Peyer's patch (tissue), 4 donors: Measurements from ENCODE around the gene DVL2. TPM values are rescaled to one million over a fixed set of nuclear protein-coding genes. Genes with fewer than 3 reads are reported as not detected.

Source experiments
- DNase-seq, 3 donors: peaks; one replicate each; pipeline ENCODE4 v3.0.0-alpha.2; 2017 to 2019
- H3K27ac ChIP-seq, 4 donors: fragments of 200-600 bp; sonication (generic); one replicate each; pipeline ENCODE4 v1.5.1; 2016 to 2019
- H3K27me3 ChIP-seq, 2 donors: fragments of 200-600 bp; sonication (generic); one replicate each; pipeline ENCODE4 v1.5.1; 2019
- H3K36me3 ChIP-seq, 3 donors: fragments of 200-600 bp; sonication (generic); one replicate each; pipeline ENCODE4 v1.5.1; 2016 to 2019
- H3K4me1 ChIP-seq, 4 donors: fragments of 200-600 bp; sonication (generic); one replicate each; pipeline ENCODE4 v1.5.1; 2016 to 2019
- H3K4me3 ChIP-seq, 4 donors: fragments of 200-600 bp; sonication (generic); 1 replicate in 3 of 4; 2 replicates in 1 of 4; pipeline ENCODE4 v1.5.1; 2016 to 2019; ENCODE audit warnings: mild to moderate bottlenecking in 1 of 4
- H3K9me3 ChIP-seq, 4 donors: fragments of 200-600 bp; sonication (generic); one replicate each; pipeline ENCODE4 v1.5.1; 2016 to 2019; ENCODE audit warnings: mild to moderate bottlenecking in 1 of 4
- POLR2A ChIP-seq, 2 donors: fragments of 450-650 bp; IDR thresholded peaks; one replicate each; pipeline ENCODE4 v1.5.1; 2017; ENCODE audit warnings: antibody characterized with exemption in 2 of 2, mild to moderate bottlenecking in 2 of 2, moderate library complexity in 2 of 2
- total RNA-seq, 4 donors: library from RNA; depleted of rRNA; stranded (reverse); fragments of >200 nt; gene quantifications; one replicate each; pipeline ENCODE4 v1.1.0, GENCODE V29; 2016
- TF ChIP-seq, protein P1 (sequence below), 6 experiments: fragments of 450-650 bp in 4 of 6; fragments of 200-600 bp in 2 of 6; sonication (generic) in 1 of 6; IDR thresholded peaks; one replicate each; pipeline ENCODE4 v1.5.1; 2017 to 2019; ENCODE audit warnings: antibody characterized with exemption in 6 of 6, mild to moderate bottlenecking in 3 of 6, moderate library complexity in 1 of 6

Gene DVL2
- total RNA-seq, 4 donors from 2014 or later: 42.1 to 61.9 (median 50.1) TPM

DNA sequence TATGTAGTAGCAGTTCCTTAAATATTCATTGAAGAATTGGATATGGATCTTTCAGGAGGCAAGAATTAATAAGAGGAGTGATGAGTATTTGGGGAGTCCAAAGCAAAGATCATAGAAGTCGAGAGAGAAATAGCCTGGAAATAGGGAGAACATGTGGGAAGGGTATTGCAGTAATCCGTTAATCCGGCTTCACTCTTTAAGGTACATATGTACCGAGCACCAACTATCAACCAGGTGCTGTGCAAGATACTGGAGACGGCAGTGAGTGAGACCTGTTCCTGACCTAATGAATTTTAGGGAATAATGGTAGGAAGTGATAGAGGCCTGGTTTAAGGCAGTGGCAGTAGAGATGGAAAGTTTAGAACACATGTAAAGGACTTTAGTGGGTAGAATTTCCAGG lies 18.8 kb upstream of the DVL2 start:
- peak overlapping the region; percentile 98 to 100 (median 98) for H3K27ac ChIP-seq
- TF ChIP-seq, protein P1, sequence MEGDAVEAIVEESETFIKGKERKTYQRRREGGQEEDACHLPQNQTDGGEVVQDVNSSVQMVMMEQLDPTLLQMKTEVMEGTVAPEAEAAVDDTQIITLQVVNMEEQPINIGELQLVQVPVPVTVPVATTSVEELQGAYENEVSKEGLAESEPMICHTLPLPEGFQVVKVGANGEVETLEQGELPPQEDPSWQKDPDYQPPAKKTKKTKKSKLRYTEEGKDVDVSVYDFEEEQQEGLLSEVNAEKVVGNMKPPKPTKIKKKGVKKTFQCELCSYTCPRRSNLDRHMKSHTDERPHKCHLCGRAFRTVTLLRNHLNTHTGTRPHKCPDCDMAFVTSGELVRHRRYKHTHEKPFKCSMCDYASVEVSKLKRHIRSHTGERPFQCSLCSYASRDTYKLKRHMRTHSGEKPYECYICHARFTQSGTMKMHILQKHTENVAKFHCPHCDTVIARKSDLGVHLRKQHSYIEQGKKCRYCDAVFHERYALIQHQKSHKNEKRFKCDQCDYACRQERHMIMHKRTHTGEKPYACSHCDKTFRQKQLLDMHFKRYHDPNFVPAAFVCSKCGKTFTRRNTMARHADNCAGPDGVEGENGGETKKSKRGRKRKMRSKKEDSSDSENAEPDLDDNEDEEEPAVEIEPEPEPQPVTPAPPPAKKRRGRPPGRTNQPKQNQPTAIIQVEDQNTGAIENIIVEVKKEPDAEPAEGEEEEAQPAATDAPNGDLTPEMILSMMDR (IDR thresholded peaks at IDR 0.05): no peak
- TF ChIP-seq POLR2A (IDR thresholded peaks at IDR 0.05): no peak

DNA sequence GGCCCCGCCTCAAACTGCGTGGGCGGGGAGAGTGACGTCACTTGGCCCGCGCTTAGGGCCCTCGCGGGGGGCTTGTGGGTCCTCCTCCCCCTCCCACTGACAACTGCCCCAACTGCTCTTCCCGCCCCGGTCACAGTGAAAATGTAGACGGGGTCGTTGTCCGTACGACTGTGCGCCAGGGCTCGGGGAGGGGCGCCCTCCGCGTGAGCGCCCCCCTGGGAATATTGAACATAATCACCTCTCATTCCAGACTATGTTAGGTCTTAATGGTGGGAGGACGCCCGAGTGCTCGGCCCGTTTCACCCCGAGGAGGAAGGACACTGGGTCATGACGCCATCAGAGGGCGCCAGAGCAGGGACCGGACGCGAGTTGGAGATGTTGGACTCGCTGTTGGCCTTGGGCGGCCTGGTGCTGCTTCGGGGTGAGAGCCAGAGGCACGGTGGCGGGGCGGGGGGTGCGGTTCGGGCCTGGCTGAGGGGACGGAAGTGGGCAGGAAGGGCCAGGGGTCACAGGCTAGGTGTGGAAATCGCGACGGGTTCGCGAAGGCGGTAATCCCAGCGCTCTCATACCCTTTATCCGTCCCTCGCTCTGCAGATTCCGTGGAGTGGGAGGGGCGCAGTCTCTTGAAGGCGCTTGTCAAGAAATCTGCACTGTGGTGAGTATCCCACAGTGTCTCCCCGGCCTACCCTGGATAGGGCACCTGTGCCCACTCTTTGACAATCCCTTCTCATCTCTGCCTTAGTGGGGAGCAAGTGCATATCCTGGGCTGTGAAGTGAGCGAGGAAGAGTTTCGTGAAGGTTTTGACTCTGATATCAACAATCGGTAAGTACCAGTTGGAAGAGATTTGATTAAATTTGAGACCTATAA lies 18.1 kb upstream of the DVL2 start, which contains the start of gene ELP5:
ELP5 (plus strand) TSS at position 40 of the 868 bp plus-strand sequence; CDS start at position 376, 336 bp downstream.
- peaks cover 0 to 30% (median 0%) of the 10 kb centered on the region in 3 donors for H3K36me3 ChIP-seq
- peak within 1 kb of the TSS; percentile 82 to 100 (median 88) for H3K4me3 ChIP-seq
- H3K4me1 ChIP-seq: peaks cover 0 to 37% (median 16%) of the 10 kb centered on the region in 4 donors
- H3K27me3 ChIP-seq: no peaks in the 10 kb centered on the region
- peak; percentile 93 to 98 (median 97) for DNase-seq
- H3K27ac ChIP-seq: peak within 1 kb of the TSS; percentile 98 to 100 (median 98)
- H3K9me3 ChIP-seq: no peaks in the 10 kb centered on the region
- TF ChIP-seq POLR2A (IDR thresholded peaks at IDR 0.05): peak; percentile 66 to 77
- TF ChIP-seq, protein P1 (IDR thresholded peaks at IDR 0.05): peak in 5 of 6 experiments; percentile 22 to 54 (median 37)

More for the DNA sequence above, 18.8 kb upstream of the DVL2 start:
- Histone ChIP-seq H3K9me3 (no peaks in the 10 kb centered on the region), H3K36me3 (peaks cover 0 to 32% (median 0%) of the 10 kb centered on the region in 3 donors), H3K4me3 (peak overlapping the region; percentile 82 to 100 (median 88)), H3K27me3 (no peaks in the 10 kb centered on the region), H3K4me1 (peaks cover 0 to 37% (median 16%) of the 10 kb centered on the region in 4 donors)
- no peak for DNase-seq

DNA sequence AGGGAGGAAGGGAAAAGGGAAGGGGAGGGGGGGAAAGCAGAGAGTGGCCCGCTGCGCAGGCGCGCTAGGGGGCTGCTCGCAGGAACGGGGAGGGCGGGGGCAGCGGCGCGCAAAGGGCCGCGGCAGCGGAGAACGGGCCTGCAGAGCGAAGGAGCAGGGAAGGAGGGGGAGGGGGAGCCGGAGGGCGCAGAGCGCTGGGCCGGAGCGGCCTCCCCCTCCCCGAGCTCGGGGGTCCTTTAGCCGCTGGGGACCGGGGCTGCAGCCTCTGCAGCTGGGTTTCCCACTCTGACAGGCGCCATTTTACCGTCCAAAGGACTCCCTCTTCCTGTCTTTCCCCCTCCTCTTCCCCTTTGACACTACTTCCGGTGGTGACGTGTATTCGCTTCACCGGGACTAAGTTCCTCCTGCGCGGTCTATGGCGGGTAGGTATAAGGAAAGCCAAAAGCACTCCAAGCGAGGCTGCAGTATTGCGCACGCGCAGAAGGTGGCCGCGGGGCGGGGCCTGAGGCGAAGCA lies 17.4 kb upstream of the DVL2 start, which contains the start of gene CTDNEP1:
CTDNEP1 (minus strand) TSS at position 74 of the 515 bp plus-strand sequence. CDS start 438 bp downstream, outside the sequence.
- peaks cover 0 to 34% (median 16%) of the 10 kb centered on the region in 4 donors for H3K4me1 ChIP-seq
- no peaks in the 10 kb centered on the region for H3K27me3 ChIP-seq

DNA sequence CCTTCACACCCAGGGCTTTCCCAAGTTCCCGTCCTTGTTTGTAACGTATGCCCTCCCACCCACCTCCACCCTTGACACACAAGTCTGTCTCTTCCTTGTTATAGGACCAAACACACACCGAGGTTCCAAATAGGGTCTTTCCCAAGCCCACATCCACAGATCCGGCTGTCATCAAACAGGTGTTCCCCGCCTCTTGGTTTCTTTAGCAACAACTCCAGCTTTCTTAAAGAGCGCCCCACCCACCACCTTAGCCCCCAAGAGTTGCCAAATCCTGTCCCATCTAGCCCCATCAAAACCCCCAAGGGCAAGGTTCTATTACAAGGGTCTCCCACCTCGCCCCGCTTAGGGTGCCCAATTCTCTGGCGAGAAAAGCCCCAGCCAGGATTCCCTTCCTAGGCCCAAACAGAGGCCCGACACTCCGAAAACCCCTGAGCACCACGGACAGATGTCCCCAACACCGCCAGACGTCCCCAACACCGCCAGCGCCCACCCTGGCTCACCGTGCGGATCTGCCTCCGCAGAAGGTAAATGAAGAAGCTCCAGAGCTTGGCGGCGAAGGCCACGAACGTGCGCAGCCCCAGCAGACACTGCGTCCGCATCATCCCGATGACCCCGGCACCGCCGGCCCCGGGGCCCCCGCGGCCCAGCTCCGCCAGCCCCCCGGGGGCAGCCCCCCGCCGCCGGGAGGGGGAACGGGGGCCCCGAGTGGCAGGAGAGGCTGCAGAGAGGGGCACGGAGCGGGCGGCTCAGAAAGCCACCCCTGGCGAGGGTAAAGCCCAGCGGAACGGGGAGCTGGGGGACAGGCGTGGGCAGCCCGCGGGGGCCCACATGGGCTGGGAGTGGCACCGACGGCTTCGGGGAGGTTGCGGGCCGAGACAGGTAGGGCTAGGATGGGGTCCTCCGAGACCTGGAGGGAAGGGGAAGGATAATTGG lies 16.6 kb upstream of the DVL2 start:
- Histone ChIP-seq H3K27me3 (no peaks in the 10 kb centered on the region), H3K36me3 (peaks cover 0 to 30% (median 0%) of the 10 kb centered on the region in 3 donors), H3K9me3 (no peaks in the 10 kb centered on the region), H3K4me1 (peaks cover 0 to 33% (median 16%) of the 10 kb centered on the region in 4 donors), H3K27ac (peak overlapping the region; percentile 98 to 100 (median 98)), H3K4me3 (peak overlapping the region; percentile 82 to 100 (median 88))
- TF ChIP-seq, protein P1 (IDR thresholded peaks at IDR 0.05): no peak
- TF ChIP-seq POLR2A (IDR thresholded peaks at IDR 0.05): no peak
- no peak for DNase-seq

More for the DNA sequence above, 17.4 kb upstream of the DVL2 start, which contains the start of gene CTDNEP1:
- DNase-seq: peak; percentile 96 to 99 (median 98)
- H3K27ac ChIP-seq: peak within 1 kb of the TSS; percentile 98 to 100 (median 98)
- peak in 1 of 2 donors; percentile 78 for TF ChIP-seq POLR2A (IDR thresholded peaks at IDR 0.05)
- TF ChIP-seq, protein P1 (IDR thresholded peaks at IDR 0.05): no peak
- H3K36me3 ChIP-seq: peaks cover 0 to 30% (median 0%) of the 10 kb centered on the region in 3 donors
- no peaks in the 10 kb centered on the region for H3K9me3 ChIP-seq
- peak within 1 kb of the TSS; percentile 82 to 100 (median 88) for H3K4me3 ChIP-seq
